HG02763 (cell line): ENCODE data around the gene ULK4.

Experiments
- ATAC-seq: cut with Tn5 transposase; IDR thresholded peaks from one replicate; pipeline ENCODE4 v1.9.1; 2021; ENCODE audit warnings: mild to moderate bottlenecking, moderate library complexity; ENCODE audit not compliant: unreplicated experiment

ULK4 gene

DNA sequence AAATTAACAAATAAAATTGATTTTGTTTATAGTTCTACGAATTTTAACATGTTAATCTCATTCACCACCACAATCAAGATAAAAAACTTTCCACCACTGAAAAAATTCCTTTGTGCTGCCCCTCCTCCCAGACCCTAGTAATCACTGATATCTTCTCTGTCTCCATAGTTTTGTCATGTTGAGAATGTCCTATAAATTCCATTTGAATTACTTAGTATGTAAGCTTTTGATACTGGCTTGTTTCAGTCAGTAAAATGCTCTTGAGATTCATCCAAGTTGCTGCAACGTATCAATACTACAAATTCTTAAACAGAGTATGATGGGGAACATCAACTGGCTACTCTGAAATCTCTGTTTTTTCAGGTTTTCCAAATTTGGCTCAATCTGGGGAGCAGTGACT is 633.0 kb downstream of the ULK4 start:
- no peak for ATAC-seq

DNA sequence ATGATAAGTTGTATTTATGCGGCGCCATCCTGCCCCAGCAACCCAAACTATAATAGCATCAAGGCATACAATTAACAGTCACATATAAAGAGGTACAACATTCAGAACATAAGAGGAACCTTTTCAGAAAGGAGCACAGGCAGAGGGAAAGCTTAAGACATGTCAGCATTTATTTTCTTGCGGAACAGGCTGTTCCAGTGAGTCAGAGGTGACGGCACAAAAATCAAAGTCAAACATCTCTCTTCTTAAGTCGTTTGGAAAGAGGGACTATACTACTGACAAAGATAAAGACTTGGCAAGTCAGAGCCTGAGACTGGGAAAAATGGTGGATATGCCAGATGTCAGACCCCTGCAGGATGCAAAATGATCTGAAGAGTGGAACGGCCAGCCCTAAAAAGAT is 634.2 kb downstream of the ULK4 start:
- ATAC-seq = no peak

DNA sequence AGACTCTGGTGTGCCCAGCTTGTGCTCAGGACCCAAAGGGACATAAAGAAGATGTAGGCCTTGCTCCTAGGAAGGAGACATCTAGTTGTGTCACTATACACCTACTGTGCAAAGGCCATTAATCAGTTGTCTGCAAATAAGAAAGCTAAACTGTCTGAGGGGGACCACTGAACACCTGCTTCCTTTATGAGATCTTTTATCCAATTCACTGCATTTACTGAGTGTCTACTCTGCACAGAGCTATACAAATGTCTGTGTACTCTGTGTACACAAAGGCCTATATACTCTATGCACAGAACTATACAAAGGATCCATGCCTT is 637.8 kb downstream of the ULK4 start:
- ATAC-seq = no peak

DNA sequence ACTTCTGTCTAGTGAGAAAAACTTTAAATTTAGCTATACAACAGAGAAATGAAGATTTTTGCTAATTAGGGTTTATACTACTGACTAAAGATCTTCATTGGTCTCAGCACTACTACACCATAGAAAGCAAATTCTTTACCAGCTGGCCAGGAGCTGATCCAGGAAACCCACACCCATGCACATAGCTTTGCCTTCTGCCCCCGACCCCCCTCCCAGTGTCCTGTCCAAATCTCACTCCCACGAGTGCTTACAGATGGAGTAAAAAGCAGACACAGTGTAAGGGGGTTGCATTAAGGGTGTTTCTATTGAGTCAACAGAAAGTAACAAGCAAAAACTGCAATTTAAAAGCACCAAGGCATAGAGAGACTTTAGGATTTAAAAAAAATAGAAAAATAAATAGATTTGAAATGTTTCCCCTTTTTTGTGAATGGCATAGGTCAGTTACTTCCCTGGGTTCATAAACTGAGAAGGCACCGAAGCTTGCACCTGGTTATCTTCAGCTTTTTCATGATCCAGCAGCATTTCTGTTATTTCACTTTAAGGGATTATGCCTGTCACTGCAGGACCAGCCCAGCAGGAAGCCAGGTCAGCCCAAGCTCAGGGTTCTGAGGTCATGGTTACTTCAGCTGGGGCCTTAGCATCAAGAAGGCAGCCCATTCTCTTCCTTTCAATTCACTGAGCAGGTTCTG is 638.3 kb downstream of the ULK4 start:
- no peak for ATAC-seq

DNA sequence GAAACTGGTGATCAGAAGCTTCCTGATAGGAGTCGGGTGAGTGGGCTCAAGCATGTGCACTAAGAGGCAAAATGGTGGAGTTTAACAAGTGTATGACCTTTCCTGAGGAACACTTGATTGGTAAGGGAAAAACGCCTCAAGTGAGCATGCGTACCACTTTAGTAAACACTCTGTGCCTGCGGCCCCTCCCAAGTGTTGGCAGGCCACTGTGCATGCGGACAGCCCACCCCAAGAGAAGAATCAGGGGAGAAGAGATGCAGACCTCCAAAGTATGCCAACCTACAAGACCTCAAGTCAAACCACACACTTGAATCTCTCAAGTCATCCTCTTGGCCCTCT is 640.3 kb downstream of the ULK4 start:
- no peak for ATAC-seq

DNA sequence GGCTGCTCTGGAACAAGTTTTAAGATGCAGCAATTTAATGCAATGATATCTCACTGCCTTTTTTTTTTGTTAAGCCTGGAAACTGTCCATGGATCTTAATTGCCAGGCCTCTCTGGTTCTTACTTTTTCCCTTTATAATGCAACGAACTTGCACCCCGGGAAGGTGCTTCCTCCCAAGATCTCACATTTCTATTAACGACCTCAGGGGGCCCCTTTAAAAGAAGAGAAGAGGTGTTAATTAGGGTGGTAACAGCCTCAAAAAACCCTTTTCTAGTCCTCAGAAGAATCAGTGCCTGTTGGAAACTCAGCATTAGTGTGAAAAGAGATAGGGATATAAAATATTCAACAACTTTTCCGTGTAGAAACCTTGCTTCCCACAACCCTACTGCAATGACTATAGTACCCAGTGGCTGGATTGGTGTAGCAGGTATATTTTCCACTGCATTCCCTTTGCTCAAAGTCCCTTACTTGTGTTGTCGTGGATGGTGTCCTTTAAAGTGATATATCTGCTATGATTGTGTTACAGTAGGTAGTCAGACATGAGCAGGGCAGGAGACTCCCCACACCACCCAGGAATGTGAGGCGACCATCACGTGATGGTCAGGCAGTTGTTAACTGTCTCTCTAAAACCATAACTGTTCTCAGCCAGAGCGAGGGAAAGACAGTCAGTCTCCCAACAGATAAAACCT is 640.8 kb downstream of the ULK4 start:
- ATAC-seq = no peak

DNA sequence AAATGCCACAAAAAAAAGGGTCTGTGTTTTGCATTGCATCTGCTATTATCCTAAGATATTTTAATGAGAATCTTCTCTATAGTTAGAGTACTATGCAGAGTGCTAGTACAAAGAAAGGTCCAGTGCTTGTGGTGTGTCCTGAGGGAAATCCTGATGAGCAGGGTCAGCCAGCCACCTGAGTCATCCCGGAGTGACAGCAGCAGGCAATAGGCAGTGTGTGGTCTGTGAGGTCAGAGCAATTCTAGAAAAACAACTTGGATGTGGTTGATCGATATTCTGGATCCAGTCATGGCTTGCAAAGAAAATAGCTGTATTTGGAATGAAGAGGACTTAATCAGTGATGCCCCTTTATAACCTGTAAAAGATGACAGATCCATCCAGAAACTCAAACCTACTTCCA is 643.4 kb downstream of the ULK4 start:
- no peak for ATAC-seq

DNA sequence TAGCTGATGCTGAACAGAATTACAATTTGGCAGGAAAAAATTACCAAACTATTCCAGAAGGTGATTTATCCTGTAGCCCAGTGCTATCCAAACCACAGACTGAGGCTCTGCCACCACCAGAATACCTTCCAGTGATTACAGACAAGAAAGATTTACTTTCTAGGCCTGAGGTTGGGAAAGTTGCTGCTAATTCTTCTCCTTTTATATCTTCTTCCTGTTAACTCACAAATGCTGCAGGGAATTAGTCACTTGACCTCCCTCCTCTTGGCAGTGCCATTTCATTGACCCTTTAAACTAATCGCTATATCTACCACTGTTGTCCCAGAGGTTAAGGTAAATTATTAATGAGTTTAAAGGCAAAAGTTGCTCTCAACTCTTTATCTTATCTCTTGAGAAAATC is 644.2 kb downstream of the ULK4 start:
- ATAC-seq = no peak

DNA sequence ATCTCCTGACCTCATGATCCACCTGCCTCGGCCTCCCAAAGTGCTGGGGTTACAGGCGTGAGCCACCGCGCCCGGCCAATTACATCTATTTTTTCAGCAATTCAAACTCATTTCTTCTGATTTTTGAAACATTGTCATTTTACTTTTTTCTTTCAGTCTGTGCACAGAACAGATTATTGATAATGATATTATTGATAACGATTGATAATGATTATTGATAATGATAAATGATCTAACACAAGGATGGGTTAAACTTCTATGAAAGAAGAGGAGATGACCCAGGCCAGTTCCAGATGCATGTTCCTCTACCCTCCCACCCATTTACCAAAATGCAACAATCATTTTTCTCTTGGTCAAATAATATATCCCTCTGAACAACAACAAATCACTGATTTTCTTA is 644.6 kb downstream of the ULK4 start:
- ATAC-seq = no peak

DNA sequence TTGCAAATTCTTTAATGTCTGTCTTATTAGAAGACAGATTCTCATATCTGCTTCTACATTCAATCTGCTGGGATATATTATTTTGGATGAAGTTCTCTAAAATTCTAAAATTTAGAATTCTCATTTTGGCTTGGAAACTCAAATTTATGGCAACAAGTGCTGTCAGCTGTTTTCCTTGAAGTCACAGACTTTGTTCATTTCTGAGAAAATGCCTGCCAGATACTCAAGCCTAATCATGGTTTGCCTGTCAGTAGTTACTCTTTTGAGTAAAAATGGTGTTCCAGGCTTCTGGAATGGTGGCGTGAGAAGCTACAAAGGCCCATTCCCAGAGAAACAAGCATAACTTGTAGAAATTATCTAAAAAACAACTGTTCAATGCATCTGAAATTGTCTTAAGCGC is 646.8 kb downstream of the ULK4 start:
- ATAC-seq = no peak

DNA sequence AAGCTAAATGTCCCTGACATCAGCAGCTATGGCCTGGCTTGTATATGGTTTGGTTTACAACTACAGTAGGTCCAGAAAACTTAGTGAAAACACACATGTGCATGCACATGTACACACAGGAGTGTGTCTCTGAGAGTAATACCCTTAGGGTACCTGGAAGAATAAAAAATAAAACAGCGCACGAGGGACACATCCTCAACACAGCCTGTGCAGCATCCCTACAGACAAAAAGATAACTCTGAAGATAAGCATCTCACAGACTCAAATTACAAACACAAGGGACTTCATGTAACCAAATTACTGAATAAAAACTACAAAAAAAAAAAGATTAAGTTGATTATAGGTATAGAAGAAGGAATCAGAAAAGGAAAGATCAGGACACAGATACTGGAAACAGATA is 653.8 kb downstream of the ULK4 start:
- ATAC-seq = no peak

DNA sequence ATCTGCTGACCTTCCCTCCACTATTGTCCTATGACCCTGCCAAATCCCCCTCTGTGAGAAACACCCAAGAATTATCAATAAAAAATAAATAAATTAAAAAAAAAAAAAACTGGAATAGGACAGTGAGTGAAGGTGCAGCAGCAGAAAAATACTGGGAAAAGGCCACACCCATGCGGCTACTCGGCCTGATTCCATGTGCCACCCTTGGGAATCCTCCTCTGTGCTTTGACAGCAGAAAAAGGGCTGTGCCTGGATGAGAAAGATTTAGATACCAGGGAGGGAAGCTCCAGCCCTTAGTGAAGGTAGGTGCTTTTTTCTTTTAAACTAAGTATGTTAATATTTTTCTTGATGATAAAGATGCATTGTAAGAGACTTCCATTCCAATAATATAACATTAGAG is 654.8 kb downstream of the ULK4 start:
- no peak for ATAC-seq

DNA sequence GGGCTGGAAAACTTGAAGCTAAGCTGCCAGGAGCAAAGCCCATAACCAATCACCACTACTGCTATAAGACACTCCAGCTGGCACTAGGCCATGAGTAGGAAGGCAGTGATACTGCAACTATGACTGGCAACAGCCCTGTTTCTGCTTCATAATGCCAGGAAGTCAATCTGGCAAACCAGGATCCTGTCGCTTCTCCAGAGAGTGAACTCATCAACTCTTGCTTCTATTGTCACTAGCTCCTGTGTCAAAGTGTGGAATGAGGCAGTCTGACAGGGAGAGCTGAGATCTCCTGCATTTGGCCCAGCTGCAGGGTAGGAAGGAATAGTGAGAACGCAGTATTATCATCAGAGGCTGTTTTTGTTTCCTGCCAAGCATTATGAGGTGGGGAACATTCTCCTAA is 657.3 kb downstream of the ULK4 start:
- ATAC-seq = no peak

DNA sequence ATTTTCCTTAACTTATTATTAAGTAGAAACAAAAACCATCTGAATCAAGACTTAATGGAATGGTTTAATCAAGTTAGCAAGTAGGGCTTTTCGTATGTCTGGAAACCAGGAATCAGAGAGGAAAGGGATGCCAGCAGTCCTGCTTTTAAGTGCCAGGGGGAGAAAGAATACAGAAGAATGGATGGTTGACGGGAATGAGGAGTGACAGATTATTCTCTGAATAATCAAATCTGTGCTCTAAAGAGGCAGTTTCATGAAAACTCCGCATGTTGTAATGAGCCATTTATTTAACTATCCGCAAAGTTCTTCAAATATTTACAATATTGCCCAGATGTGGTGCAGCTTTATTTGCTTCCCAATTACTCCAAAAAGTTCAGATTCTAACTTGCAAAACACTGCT is 659.6 kb downstream of the ULK4 start:
- ATAC-seq = no peak

DNA sequence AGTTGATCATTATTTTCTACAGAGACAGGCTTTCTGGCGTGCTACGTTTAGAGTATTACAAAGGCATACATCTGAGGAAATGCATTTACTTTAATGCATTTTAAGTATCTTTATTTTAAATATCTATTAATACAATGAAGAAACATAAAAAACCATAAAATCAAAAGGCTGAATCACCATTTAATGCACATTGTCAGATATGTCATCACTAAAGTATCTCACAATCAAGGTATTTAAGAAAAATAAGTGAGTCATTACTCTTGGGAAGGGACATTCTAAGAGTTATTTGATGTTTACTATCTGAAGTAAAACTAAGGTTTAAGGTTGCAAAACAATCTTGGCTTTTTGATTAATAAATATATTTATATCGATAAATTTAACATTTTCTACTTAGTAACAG is 660.4 kb downstream of the ULK4 start:
- no peak for ATAC-seq

DNA sequence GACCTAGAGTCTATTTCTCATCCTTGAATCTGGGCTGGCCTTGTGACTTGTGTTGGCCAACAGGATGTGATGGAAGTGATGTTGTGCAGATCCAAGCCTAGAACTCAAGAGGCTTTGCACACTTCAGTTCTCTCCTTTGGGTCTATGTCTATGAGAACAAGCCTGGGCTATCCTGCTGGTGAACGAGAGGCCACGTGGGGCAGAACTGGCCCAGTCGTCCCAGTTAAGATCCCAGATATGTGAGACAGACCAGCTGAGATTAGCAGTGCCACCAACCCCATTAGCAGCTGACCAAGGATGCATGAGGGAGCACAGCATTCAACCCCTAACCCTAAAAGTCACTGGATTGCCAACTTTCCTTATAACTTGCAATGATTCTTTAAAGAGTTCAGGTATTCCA is 662.9 kb downstream of the ULK4 start:
- ATAC-seq = no peak

DNA sequence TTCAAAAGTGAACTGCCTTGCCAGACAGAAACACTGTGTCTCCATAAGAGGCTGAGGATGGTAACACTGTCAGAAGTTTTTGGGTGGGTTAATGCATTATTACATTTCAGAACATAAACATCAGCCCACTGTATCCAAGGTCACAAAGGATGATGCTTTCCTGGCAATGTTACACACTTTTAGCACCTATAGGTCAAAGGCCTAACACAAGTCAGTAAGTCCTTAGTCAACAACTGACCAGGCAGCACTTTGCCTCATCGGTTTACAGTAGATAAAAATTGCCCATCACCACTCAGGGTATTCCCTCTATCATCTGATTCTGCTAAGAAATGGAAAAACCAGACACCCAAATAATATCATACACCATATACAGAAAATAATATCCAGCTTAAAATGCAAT is 664.2 kb downstream of the ULK4 start:
- ATAC-seq = no peak

DNA sequence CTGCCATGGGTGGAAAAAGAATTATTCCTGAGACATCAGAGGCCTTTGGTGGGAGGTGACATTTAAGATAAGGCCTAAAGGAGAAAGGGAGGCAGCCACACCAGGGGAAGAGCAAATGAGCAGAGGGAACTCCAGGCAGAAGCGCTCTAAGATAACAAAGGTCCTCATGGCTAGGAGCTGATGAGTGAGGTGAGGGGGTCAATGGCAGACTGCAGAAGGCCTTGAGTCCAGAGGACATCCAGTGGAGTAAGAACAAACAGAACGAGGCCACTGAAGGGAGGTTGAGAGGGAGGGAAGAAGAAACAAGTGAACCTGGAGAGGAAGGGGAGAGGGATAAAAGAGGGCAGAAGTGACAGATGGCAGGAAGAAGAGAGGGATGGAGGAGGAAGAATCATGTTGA is 665.3 kb downstream of the ULK4 start:
- ATAC-seq = no peak

DNA sequence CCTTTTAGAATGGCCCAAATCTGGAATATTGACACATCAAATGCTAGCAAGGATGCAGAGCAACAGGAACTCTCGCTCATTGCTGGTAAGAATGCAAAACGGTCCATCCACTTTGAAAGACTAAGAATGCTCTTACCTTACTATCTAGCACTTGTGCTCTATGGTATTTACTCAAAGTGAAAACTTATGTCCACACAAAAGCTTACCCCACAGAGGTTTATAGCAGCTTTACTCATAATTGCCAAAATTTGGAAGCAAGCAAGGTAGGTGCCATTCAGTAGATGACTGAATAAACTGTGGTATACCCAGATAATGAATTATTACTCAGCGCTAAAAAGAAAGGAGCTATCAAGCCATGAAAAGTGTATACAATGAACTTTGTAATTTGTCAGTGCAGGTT is 666.2 kb downstream of the ULK4 start:
- ATAC-seq = no peak

DNA sequence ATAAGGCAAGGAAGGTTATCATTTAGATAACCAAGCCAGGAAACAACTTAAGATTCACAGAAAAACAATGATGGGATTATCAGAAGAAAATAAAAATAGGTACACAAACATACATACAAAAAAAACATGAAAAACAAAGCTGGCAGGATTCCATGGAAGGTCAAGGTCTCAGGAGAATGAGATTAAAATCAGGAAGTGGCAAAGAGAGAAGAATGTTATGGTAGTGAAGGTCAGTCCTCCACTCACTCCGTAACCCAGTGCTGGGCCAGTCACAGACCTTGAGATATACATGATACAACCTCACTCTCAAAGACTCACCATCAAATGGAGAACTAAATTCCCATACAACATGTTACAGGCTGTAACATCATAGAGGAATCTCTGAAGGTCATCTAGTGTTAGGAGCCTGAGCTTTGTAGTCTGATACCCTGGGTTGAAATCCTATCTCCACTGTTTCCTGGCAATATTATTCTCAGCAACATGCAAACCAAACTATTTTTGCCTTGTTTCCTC is 668.7 kb downstream of the ULK4 start:
- ATAC-seq = no peak

DNA sequence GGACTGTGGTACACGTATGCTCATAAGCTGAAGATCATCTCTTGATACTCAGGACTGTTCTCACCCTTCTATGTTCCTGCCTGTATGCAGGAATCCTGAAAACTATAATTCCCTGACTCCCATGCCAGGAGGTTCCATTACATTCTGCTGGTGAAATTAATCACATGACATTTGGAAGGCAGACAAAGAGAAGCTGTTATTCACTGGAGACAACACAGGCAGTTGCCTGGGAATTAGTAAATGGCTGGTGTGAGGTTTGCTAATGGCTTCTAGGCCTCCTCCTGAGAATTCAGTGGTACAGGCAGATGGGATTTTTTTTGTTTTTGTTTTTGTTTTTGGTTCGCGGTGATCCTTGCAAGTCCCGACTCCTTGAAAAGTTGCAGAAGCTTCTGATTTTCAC is 671.2 kb downstream of the ULK4 start:
- no peak for ATAC-seq

DNA sequence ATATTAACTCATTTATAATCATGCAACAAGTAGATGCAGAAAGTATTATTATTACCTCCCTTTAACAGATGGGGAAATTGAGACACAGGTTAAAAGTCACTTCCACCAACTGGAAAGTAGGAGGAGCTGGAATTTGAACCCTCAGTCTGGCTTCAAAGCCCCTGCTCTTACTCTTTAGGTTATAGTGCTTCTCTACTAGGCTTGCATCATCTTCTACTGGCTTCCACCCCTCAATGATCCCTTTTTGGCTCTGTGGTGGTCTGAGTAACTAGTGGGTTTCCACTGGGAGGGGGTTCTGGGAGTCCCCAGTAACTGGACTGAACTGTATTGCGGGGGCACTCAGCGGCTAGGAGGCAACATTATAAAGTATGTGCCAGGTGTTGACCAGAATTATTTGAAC is 671.6 kb downstream of the ULK4 start:
- ATAC-seq = no peak

DNA sequence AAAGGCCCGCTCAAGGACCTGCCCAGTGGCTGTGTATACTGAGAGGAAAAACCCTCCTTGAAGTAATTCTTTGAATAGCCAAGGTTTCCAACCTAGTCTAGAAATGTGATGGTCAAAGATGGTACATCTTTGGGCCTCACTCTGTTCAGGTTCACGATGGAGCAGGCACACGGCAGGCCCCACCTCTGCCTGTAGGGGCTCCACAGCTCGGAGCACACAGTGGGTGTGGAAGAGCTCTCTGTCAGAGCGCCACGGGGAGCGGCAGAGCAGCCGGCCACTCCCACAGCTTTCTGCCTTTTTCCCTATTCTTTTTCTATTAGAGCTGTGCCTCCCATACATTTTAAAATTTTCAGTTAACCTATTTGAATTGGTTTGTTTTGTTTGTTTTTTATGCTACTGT is 673.1 kb downstream of the ULK4 start:
- no peak for ATAC-seq
